ENCODE data around the gene POMP. TPM values are rescaled to one million over a fixed set of nuclear protein-coding genes. Genes with fewer than 3 reads are reported as not detected.
A peak's percentile ranks its signal among the peaks of the same experiment; 100 is the strongest.

The POMP gene
- total and polyA plus RNA-seq, 2 donors (not counting 1 experiment from before 2014, with no cell fraction given), result 67.7 to 149 TPM

GRCh38 chr13:28636677-28637317 is 22.1 kb upstream of the POMP start:
- Histone ChIP-seq H3K36me3 (ENCODE audit: control insufficient read depth, insufficient read depth, low read length) (no peaks in the 10 kb centered on the region), H3K79me2 (ENCODE audit: control insufficient read depth, insufficient read depth, low read length) (no peaks in the 10 kb centered on the region), H2AFZ (ENCODE audit: low read length) (no peak overlapping the region), H3K27ac (ENCODE audit: insufficient read depth, low read length) (no peak overlapping the region), H3K9me3 (ENCODE audit: control insufficient read depth, insufficient read depth, low read depth, low read length) (no peaks in the 10 kb centered on the region), H3K27me3 (ENCODE audit: control insufficient read depth, insufficient read depth, low read length) (no peaks in the 10 kb centered on the region), H3K9ac (ENCODE audit: insufficient read depth, low read length) (no peak overlapping the region), H4K20me1 (ENCODE audit: control insufficient read depth, extremely low read depth, insufficient read depth, low read length) (no peaks in the 10 kb centered on the region), H3K4me3 (replicated peaks in 1 of 4; ENCODE audit: control extremely low read depth in 1 of 4, insufficient read depth in 1 of 4, low read depth in 3 of 4, low read length in 4 of 4) (no peak overlapping the region), H3K4me1 (ENCODE audit: control insufficient read depth, extremely low read depth, insufficient read depth, low read length) (peaks cover 4% of the 10 kb centered on the region), H3K4me2 (ENCODE audit: extremely low read depth, insufficient read depth, low read length) (peak overlapping the region; percentile 33)
- peak; percentile 69 to 75 for DNase-seq (ENCODE audit: low read depth in 2 of 2)
- TF ChIP-seq EZH2 (IDR thresholded peaks at IDR 0.05; ENCODE audit: low read length, missing control alignments), result no peak
- peak; percentile 92 to 95 for TF ChIP-seq CTCF (conservative IDR thresholded peaks at IDR 0.05 in 1 of 2, IDR thresholded peaks at IDR 0.05 in 1 of 2; ENCODE audit: low read depth in 1 of 2, low read length in 2 of 2)

GRCh38 chr13:28637714-28638355 is 21.1 kb upstream of the POMP start:
- Histone ChIP-seq H3K27me3 (ENCODE audit: control insufficient read depth, insufficient read depth, low read length) (no peaks in the 10 kb centered on the region), H3K36me3 (ENCODE audit: control insufficient read depth, insufficient read depth, low read length) (no peaks in the 10 kb centered on the region), H4K20me1 (ENCODE audit: control insufficient read depth, extremely low read depth, insufficient read depth, low read length) (no peaks in the 10 kb centered on the region), H3K79me2 (ENCODE audit: control insufficient read depth, insufficient read depth, low read length) (no peaks in the 10 kb centered on the region), H3K9ac (ENCODE audit: insufficient read depth, low read length) (no peak overlapping the region), H3K4me3 (replicated peaks in 1 of 4; ENCODE audit: control extremely low read depth in 1 of 4, insufficient read depth in 1 of 4, low read depth in 3 of 4, low read length in 4 of 4) (no peak overlapping the region), H3K4me1 (ENCODE audit: control insufficient read depth, extremely low read depth, insufficient read depth, low read length) (peaks cover 3% of the 10 kb centered on the region), H2AFZ (ENCODE audit: low read length) (no peak overlapping the region), H3K27ac (ENCODE audit: insufficient read depth, low read length) (no peak overlapping the region), H3K4me2 (ENCODE audit: extremely low read depth, insufficient read depth, low read length) (no peak overlapping the region), H3K9me3 (ENCODE audit: control insufficient read depth, insufficient read depth, low read depth, low read length) (no peaks in the 10 kb centered on the region)
- TF ChIP-seq EZH2 (IDR thresholded peaks at IDR 0.05; ENCODE audit: low read length, missing control alignments) (no peak), CTCF (conservative IDR thresholded peaks at IDR 0.05 in 1 of 2, IDR thresholded peaks at IDR 0.05 in 1 of 2; ENCODE audit: low read depth in 1 of 2, low read length in 2 of 2) (no peak)
- DNase-seq (ENCODE audit: low read depth in 2 of 2), result no peak

GRCh38 chr13:28638756-28639155 is 20.2 kb upstream of the POMP start:
- H3K4me3 ChIP-seq (replicated peaks in 1 of 4; ENCODE audit: control extremely low read depth in 1 of 4, insufficient read depth in 1 of 4, low read depth in 3 of 4, low read length in 4 of 4), result no peak overlapping the region
- no peaks in the 10 kb centered on the region for H3K36me3 ChIP-seq (ENCODE audit: control insufficient read depth, insufficient read depth, low read length)
- H3K4me1 ChIP-seq (ENCODE audit: control insufficient read depth, extremely low read depth, insufficient read depth, low read length), result peaks cover 3% of the 10 kb centered on the region
- H3K27ac ChIP-seq (ENCODE audit: insufficient read depth, low read length), result no peak overlapping the region
- no peaks in the 10 kb centered on the region for H3K9me3 ChIP-seq (ENCODE audit: control insufficient read depth, insufficient read depth, low read depth, low read length)
- TF ChIP-seq EZH2 (IDR thresholded peaks at IDR 0.05; ENCODE audit: low read length, missing control alignments) (no peak), CTCF (conservative IDR thresholded peaks at IDR 0.05 in 1 of 2, IDR thresholded peaks at IDR 0.05 in 1 of 2; ENCODE audit: low read depth in 1 of 2, low read length in 2 of 2) (no peak)
- H2AFZ ChIP-seq (ENCODE audit: low read length), result no peak overlapping the region
- H3K79me2 ChIP-seq (ENCODE audit: control insufficient read depth, insufficient read depth, low read length), result no peaks in the 10 kb centered on the region
- H3K9ac ChIP-seq (ENCODE audit: insufficient read depth, low read length), result no peak overlapping the region
- H4K20me1 ChIP-seq (ENCODE audit: control insufficient read depth, extremely low read depth, insufficient read depth, low read length), result no peaks in the 10 kb centered on the region
- no peaks in the 10 kb centered on the region for H3K27me3 ChIP-seq (ENCODE audit: control insufficient read depth, insufficient read depth, low read length)
- no peak for DNase-seq (ENCODE audit: low read depth in 2 of 2)
- H3K4me2 ChIP-seq (ENCODE audit: extremely low read depth, insufficient read depth, low read length), result no peak overlapping the region
